T-helper 1 cell (primary cell): ENCODE measurements around the gene IZUMO3.
"Not testable (repeated sequence)": the region's sequence is repeated elsewhere in the genome, so short reads cannot be mapped to it uniquely, and the experiment has no call there.

Experiments used
- DNase-seq, 5 donors: peaks; one replicate each; pipeline ENCODE4 v3.0.0-alpha.2; 2012 to 2020
- total RNA-seq, 4 donors: gene quantifications; one replicate each; lab custom pipeline; 2026; lab: John Stamatoyannopoulos, UW

The IZUMO3 gene
- total RNA-seq = 0 reads per million in 4 donors

GRCh38 chr9:24545847-24546522 is at the start of gene IZUMO3:
Gene IZUMO3, minus strand, starts transcription at chr9:24545897. Its CDS starts 248 bp downstream, at chr9:24545649.
- DNase-seq = no peak

- DNase-seq = no peak
Observed at GRCh38 chr9:24594234-24594850, 48.6 kb upstream of the IZUMO3 start.

- no peak for DNase-seq
Observed at GRCh38 chr9:24590432-24590831, 44.7 kb upstream of the IZUMO3 start.

GRCh38 chr9:24587883-24588282 is 42.2 kb upstream of the IZUMO3 start:
- DNase-seq = no peak

- DNase-seq = no peak
Observed at GRCh38 chr9:24582146-24583126, 36.7 kb upstream of the IZUMO3 start.

- not testable (repeated sequence) for DNase-seq
Observed at GRCh38 chr9:24580005-24580404, 34.3 kb upstream of the IZUMO3 start.

GRCh38 chr9:24572406-24572805 is 26.7 kb upstream of the IZUMO3 start:
- DNase-seq = no peak

GRCh38 chr9:24561957-24562356 is 16.3 kb upstream of the IZUMO3 start:
- DNase-seq = no peak

GRCh38 chr9:24553183-24553552 is 7.5 kb upstream of the IZUMO3 start:
- DNase-seq = no peak

- DNase-seq = no peak
Observed at GRCh38 chr9:24552526-24553182, 7.0 kb upstream of the IZUMO3 start.

GRCh38 chr9:24545285-24545684 is 412 bp downstream of the IZUMO3 start:
- DNase-seq = no peak

GRCh38 chr9:24518545-24518944 is 27.2 kb downstream of the IZUMO3 start:
- DNase-seq = no peak

- no peak for DNase-seq
Observed at GRCh38 chr9:24516463-24516862, 29.2 kb downstream of the IZUMO3 start.

- DNase-seq = no peak
Observed at GRCh38 chr9:24509850-24510249, 35.8 kb downstream of the IZUMO3 start.

GRCh38 chr9:24504521-24504920 is 41.2 kb downstream of the IZUMO3 start:
- no peak for DNase-seq

- no peak for DNase-seq
Observed at GRCh38 chr9:24502206-24502937, 43.3 kb downstream of the IZUMO3 start.

GRCh38 chr9:24500761-24501160 is 44.9 kb downstream of the IZUMO3 start:
- DNase-seq = no peak

GRCh38 chr9:24498632-24499031 is 47.1 kb downstream of the IZUMO3 start:
- DNase-seq = no peak

GRCh38 chr9:24497671-24498070 is 48.0 kb downstream of the IZUMO3 start:
- no peak for DNase-seq
